NCI-H187 (cell line): ENCODE results near the gene MRPL41.
"Not testable (repeated sequence)": the region's sequence is repeated elsewhere in the genome, so short reads cannot be mapped to it uniquely, and the experiment has no call there.

ENCODE experiments used
- DNase-seq, 2 experiments: peaks; one replicate each; lab custom pipeline; 2025; lab: John Stamatoyannopoulos, UW

The MRPL41 gene

GRCh38 chr9:137522746-137523455, 28.8 kb upstream of the MRPL41 start:
- no peak for DNase-seq

GRCh38 chr9:137524161-137524980, 27.3 kb upstream of the MRPL41 start:
- no peak for DNase-seq

- DNase-seq = no peak
These were observed 26.7 kb upstream of the MRPL41 start for GRCh38 chr9:137524981-137525317.

DNA sequence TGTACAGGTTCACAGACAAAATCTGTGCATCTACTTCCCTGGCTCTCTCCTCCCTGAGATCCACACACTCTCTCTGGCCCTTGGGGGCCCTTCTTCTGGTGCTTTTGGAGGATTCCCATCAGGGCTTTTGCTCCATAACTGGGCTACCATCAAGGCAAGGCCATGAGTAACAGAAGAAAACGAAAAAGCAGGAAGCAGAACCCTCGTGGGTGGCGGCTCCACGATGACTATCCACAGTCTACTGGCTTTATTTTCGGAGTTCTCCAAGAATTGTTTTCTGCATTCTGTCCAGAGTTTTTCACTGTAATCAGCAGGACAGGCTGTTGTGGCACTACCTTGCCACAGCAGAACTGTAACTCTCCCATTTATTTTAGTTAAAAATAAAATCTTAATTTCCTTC, 21.3 kb upstream of the MRPL41 start:
- no peak for DNase-seq

DNA sequence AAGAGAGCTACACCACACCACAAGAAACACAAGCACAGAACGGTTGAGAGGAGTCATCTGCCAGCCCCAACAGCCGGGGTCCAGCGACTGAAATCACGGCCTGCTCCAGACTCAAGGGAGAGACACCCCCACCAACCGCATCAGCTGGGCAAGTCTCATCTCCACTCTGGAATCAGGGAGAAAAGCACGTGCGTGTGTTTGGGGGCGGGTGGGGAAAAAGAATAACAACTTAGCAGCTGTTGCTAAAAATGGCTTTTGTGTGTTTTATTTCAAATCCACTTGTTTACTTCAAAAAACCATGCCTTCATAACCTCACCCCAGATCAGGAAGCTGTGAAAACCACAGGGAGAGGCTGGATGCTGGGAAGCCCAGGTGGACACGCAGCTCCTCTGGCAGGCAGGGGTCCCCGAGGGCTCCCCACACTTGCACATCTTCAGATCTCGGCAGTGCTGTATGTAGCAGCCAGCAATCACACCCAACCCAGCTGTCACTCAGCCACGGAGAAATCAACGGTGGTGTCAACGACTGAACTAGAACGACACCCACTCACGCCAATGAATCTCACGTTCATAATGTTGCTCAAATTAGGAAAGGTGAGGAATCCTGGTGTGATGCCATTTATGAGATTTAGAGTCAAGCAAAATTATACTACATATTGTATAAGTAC, 20.4 kb upstream of the MRPL41 start:
- DNase-seq = no peak

- not testable (repeated sequence) for DNase-seq
These were observed 18.7 kb upstream of the MRPL41 start for GRCh38 chr9:137532891-137533468.

GRCh38 chr9:137534256-137535119, 17.2 kb upstream of the MRPL41 start:
- DNase-seq = peak in 1 of 2 experiments; percentile 35

DNA sequence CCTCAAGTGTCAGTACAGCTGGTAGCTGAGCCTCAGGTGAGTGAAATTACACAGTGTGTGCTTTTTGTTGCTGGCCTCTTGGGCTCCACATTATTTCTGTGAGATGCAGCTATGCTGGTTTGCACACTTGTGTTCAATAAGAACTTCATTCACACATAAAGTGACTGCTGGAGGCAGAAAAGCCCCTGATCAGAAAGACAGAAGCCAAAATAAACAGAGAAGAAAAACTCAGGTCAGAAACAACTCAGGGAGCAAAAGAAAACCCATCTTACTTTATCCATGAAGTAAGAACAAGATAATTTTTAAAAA, 16.6 kb upstream of the MRPL41 start:
- no peak for DNase-seq

- not testable (repeated sequence) for DNase-seq
These were observed 15.0 kb upstream of the MRPL41 start for GRCh38 chr9:137536594-137537131.

GRCh38 chr9:137538058-137538457, 13.6 kb upstream of the MRPL41 start:
- no peak for DNase-seq

- no peak for DNase-seq
These were observed 11.1 kb upstream of the MRPL41 start for GRCh38 chr9:137540536-137540935.

- DNase-seq = no peak
These were observed 9.2 kb upstream of the MRPL41 start for GRCh38 chr9:137542486-137542885.

DNA sequence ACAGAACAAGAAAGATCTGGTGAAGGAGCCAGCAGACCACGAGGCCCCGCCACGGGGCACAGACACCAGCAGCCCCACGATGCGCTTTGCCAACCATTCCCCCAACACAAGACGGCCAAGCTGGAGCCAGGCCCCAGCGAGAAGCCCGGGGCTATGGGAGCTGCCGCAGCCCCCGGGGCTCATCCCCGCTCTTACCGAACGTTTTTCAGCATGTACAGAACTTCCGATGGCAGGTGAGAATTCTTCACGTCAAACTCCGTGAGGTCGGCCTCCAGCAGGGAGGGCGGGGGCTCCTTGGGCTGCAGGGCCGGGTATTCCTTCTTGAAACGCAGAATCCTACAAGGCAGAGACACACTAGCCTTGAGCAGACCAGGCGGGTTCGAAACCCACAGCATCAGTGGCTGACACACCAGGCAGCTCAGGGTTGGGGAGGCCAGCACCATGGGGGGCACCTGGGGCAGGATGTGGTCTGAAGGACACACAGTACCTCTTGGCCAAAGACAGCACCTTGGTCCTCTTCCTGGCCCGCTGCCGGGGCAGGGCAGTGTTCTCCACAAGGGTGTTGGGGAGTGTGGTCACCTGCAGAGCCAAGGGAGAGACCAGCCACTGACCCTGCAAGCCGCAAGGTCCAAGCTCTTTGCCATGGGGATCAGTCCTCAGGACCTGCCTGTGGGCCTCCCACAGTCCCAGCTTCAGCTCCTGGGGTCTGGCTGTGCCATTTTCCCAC, 8.3 kb upstream of the MRPL41 start:
- DNase-seq = no peak

GRCh38 chr9:137544176-137544760, 7.4 kb upstream of the MRPL41 start:
- DNase-seq = no peak

- no peak for DNase-seq
These were observed 6.6 kb upstream of the MRPL41 start for GRCh38 chr9:137545123-137545522.

GRCh38 chr9:137547687-137548543, 3.8 kb upstream of the MRPL41 start:
- no peak for DNase-seq

DNA sequence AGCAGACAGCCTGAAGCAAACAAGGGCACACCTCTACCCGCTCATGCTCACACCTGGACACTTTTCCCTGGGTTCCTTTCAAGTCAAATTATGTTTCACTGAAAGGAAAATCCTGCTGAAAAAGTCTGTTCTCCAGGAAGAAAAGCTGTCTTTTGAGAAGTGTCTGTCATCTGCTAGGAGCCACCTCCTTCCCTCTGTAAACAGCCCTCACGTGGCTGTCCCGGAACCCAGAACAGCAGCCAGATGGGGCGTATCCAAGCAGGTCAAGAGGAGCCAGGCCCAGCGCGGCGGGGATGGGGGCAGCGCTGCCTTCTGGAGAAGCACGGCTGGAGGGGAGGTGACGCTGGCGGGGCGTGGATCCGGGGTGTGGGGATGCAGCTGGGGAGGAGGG, 1.5 kb upstream of the MRPL41 start, which contains the start of gene PNPLA7:
Gene PNPLA7, minus strand, starts transcription at position 172 of the 391 bp plus-strand sequence. CDS start 205 bp downstream, outside the sequence.
- peak; percentile 24 to 47 for DNase-seq

- not testable (repeated sequence) for DNase-seq
These were observed 768 bp upstream of the MRPL41 start for GRCh38 chr9:137550958-137551263.

- no peak for DNase-seq
These were observed 516 bp downstream of the MRPL41 start for GRCh38 chr9:137552022-137552768.
